ENCODE results near the gene TRIM68.

TRIM68 gene

GRCh38 chr11:4577761-4578160 is 30.3 kb downstream of the TRIM68 start:
- no peak for DNase-seq (ENCODE audit: low read depth)
- no peak overlapping the region for H3K4me3 ChIP-seq (ENCODE audit: low read length)
- TF ChIP-seq CTCF (conservative IDR thresholded peaks at IDR 0.05; ENCODE audit: low read length), result no peak

- no peak for DNase-seq (ENCODE audit: low read depth)
- no peak for TF ChIP-seq CTCF (conservative IDR thresholded peaks at IDR 0.05; ENCODE audit: low read length)
- H3K4me3 ChIP-seq (ENCODE audit: low read length), result no peak overlapping the region
Measured at GRCh38 chr11:4576880-4577279, 31.2 kb downstream of the TRIM68 start.

- no peak for DNase-seq (ENCODE audit: low read depth)
- TF ChIP-seq CTCF (conservative IDR thresholded peaks at IDR 0.05; ENCODE audit: low read length), result no peak
- H3K4me3 ChIP-seq (ENCODE audit: low read length), result no peak overlapping the region
Measured at GRCh38 chr11:4569075-4569474, 39.0 kb downstream of the TRIM68 start.

GRCh38 chr11:4565371-4565770 is 42.7 kb downstream of the TRIM68 start:
- TF ChIP-seq CTCF (conservative IDR thresholded peaks at IDR 0.05; ENCODE audit: low read length), result no peak
- no peak for DNase-seq (ENCODE audit: low read depth)
- H3K4me3 ChIP-seq (ENCODE audit: low read length), result no peak overlapping the region

- TF ChIP-seq CTCF (conservative IDR thresholded peaks at IDR 0.05; ENCODE audit: low read length), result no peak
- H3K4me3 ChIP-seq (ENCODE audit: low read length), result no peak overlapping the region
- no peak for DNase-seq (ENCODE audit: low read depth)
Measured at GRCh38 chr11:4560467-4560866, 47.6 kb downstream of the TRIM68 start.

GRCh38 chr11:4559527-4560440 is 48.2 kb downstream of the TRIM68 start:
- no peak for DNase-seq (ENCODE audit: low read depth)
- no peak for TF ChIP-seq CTCF (conservative IDR thresholded peaks at IDR 0.05; ENCODE audit: low read length)
- H3K4me3 ChIP-seq (ENCODE audit: low read length), result no peak overlapping the region

GRCh38 chr11:4551346-4551979 is 56.6 kb downstream of the TRIM68 start:
- no peak overlapping the region for H3K4me3 ChIP-seq (ENCODE audit: low read length)
- TF ChIP-seq CTCF (conservative IDR thresholded peaks at IDR 0.05; ENCODE audit: low read length), result peak; percentile 28
- no peak for DNase-seq (ENCODE audit: low read depth)

All from AG10803 (cell line).